NCI-H1417 treated with DMSO at 0.1 percent for 48 hours (cell line): Measurements from ENCODE around the gene SBSN.
"Not testable (repeated sequence)": the region's sequence is repeated elsewhere in the genome, so short reads cannot be mapped to it uniquely, and the experiment has no call there.

Experiments used
- DNase-seq: peaks from one replicate; lab custom pipeline; 2025; lab: John Stamatoyannopoulos, UW

SBSN gene

GRCh38 chr19:35507561-35507960 is 20.6 kb downstream of the SBSN start:
- no peak for DNase-seq

- DNase-seq, result no peak
Measured at GRCh38 chr19:35506011-35506410, 22.1 kb downstream of the SBSN start.

GRCh38 chr19:35502751-35503150 is 25.4 kb downstream of the SBSN start:
- DNase-seq, result no peak

GRCh38 chr19:35501684-35502083 is 26.4 kb downstream of the SBSN start:
- DNase-seq, result no peak

GRCh38 chr19:35500611-35501010 is 27.5 kb downstream of the SBSN start:
- no peak for DNase-seq

- no peak for DNase-seq
Measured at GRCh38 chr19:35498984-35499527, 29.1 kb downstream of the SBSN start.

GRCh38 chr19:35498220-35498619 is 29.9 kb downstream of the SBSN start:
- no peak for DNase-seq

- DNase-seq, result no peak
Measured at GRCh38 chr19:35497406-35497805, 30.7 kb downstream of the SBSN start.

GRCh38 chr19:35495107-35496064 is 32.7 kb downstream of the SBSN start:
- no peak for DNase-seq

GRCh38 chr19:35493971-35494370 is 34.1 kb downstream of the SBSN start:
- no peak for DNase-seq

- no peak for DNase-seq
Measured at GRCh38 chr19:35491836-35492360, 36.2 kb downstream of the SBSN start.

- DNase-seq, result no peak
Measured at GRCh38 chr19:35490364-35490763, 37.7 kb downstream of the SBSN start, which contains the start of gene KRTDAP. TSS of gene KRTDAP (minus strand) at chr19:35490464. CDS start at chr19:35490442, 22 bp downstream.

GRCh38 chr19:35488677-35489076 is 39.4 kb downstream of the SBSN start:
- DNase-seq, result no peak

GRCh38 chr19:35487656-35488182 is 40.4 kb downstream of the SBSN start:
- DNase-seq, result no peak

- DNase-seq, result no peak
Measured at GRCh38 chr19:35486268-35486708, 41.8 kb downstream of the SBSN start.

GRCh38 chr19:35484252-35485036 is 43.7 kb downstream of the SBSN start:
- DNase-seq, result no peak

GRCh38 chr19:35483089-35483488 is 45.0 kb downstream of the SBSN start:
- DNase-seq, result no peak

GRCh38 chr19:35478794-35479677 is 49.1 kb downstream of the SBSN start:
- DNase-seq, result no peak

GRCh38 chr19:35476149-35476548 is 52.0 kb downstream of the SBSN start:
- no peak for DNase-seq

- DNase-seq, result not testable (repeated sequence)
Measured at GRCh38 chr19:35474594-35474993, 53.5 kb downstream of the SBSN start.

GRCh38 chr19:35474104-35474503 is 54.0 kb downstream of the SBSN start:
- DNase-seq, result no peak
